ENCODE measurements around the gene APBB2.
"Not testable (repeated sequence)": the region's sequence is repeated elsewhere in the genome, so short reads cannot be mapped to it uniquely, and the experiment has no call there.

Gene APBB2

DNA sequence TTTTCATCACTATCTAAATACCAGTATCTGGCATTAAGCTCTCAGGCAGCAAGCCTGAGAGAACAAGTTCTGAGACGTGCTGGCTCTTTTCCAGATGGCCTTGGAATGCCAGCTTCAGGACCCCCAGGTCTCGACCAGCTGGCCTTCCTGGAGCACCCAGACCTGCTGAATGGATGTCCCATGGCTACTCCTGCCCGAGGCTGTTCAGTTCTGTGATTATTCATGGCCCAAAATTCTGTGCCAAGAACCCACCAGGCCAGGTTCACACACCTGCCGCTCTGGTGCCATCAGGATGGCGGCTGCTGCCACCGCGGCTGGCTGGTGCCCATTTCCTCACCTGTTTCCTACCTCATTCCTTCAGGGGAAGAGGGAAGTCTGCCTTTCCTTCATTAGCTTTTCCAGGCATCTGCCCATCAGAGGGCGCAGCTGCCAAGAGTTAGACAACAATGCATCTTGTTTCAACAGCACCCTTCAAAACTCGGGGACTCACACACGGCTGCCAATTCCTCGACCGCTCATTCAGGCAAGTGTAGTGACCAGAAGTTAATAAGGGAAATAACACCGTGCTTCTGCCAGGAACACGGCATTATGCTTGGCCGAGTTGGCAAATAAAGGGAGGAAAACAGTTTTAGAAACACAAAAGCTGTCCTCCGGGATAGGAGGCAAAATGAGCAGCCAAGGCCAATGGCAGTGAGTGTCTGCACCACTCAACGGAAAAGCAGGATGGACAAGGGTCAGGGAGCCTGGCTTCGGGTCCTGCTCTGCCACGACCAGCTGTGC is 290.8 kb downstream of the APBB2 start:
- H3K79me2 ChIP-seq (ENCODE audit: insufficient read depth, low read depth), result no peaks in the 10 kb centered on the region
- no peak overlapping the region for H3K4me3 ChIP-seq (IDR thresholded peaks at IDR 0.05; ENCODE audit: insufficient read depth, low read depth, low read length)
- no peak overlapping the region for H3K4me2 ChIP-seq
- no peaks in the 10 kb centered on the region for H4K20me1 ChIP-seq (ENCODE audit: insufficient read depth)
- no peak overlapping the region for H3K9ac ChIP-seq
- H2AFZ ChIP-seq (ENCODE audit: low read depth), result no peak overlapping the region
- no peaks in the 10 kb centered on the region for H3K27me3 ChIP-seq (ENCODE audit: insufficient read depth, low read depth)
- H3K36me3 ChIP-seq (ENCODE audit: insufficient read depth), result no peaks in the 10 kb centered on the region
- TF ChIP-seq, protein P1, sequence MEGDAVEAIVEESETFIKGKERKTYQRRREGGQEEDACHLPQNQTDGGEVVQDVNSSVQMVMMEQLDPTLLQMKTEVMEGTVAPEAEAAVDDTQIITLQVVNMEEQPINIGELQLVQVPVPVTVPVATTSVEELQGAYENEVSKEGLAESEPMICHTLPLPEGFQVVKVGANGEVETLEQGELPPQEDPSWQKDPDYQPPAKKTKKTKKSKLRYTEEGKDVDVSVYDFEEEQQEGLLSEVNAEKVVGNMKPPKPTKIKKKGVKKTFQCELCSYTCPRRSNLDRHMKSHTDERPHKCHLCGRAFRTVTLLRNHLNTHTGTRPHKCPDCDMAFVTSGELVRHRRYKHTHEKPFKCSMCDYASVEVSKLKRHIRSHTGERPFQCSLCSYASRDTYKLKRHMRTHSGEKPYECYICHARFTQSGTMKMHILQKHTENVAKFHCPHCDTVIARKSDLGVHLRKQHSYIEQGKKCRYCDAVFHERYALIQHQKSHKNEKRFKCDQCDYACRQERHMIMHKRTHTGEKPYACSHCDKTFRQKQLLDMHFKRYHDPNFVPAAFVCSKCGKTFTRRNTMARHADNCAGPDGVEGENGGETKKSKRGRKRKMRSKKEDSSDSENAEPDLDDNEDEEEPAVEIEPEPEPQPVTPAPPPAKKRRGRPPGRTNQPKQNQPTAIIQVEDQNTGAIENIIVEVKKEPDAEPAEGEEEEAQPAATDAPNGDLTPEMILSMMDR (conservative IDR thresholded peaks at IDR 0.05; ENCODE audit: low read depth, low read length), result no peak
- H3K27ac ChIP-seq, result no peak overlapping the region
- H3K4me1 ChIP-seq (ENCODE audit: low read depth, poor library complexity, severe bottlenecking), result no peaks in the 10 kb centered on the region

DNA sequence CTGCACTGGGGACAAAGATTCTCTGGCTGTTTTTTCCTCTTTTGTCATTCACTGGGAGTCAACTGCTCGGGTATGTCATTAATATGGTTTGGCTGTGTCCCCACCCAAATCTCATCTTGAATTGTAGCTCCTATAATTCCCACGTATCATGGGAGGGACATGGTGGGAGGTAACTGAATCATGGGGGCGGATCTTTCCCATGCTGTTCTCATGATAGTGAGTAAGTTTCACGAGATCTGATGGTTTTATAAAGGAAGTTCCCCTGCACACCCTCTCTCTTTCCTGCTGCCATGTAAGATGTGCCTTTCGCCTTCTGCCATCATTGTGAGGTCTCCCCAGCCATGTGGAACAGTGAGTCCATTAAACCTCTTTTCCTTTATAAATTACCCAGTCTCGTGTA is 294.4 kb downstream of the APBB2 start:
- H3K4me1 ChIP-seq (ENCODE audit: low read depth, poor library complexity, severe bottlenecking); H3K4me3 ChIP-seq (IDR thresholded peaks at IDR 0.05; ENCODE audit: insufficient read depth, low read depth, low read length); H3K27ac ChIP-seq; H3K79me2 ChIP-seq (ENCODE audit: insufficient read depth, low read depth); H3K9ac ChIP-seq; H3K27me3 ChIP-seq (ENCODE audit: insufficient read depth, low read depth); H4K20me1 ChIP-seq (ENCODE audit: insufficient read depth); H3K4me2 ChIP-seq; H2AFZ ChIP-seq (ENCODE audit: low read depth); H3K36me3 ChIP-seq (ENCODE audit: insufficient read depth): not testable (repeated sequence)

DNA sequence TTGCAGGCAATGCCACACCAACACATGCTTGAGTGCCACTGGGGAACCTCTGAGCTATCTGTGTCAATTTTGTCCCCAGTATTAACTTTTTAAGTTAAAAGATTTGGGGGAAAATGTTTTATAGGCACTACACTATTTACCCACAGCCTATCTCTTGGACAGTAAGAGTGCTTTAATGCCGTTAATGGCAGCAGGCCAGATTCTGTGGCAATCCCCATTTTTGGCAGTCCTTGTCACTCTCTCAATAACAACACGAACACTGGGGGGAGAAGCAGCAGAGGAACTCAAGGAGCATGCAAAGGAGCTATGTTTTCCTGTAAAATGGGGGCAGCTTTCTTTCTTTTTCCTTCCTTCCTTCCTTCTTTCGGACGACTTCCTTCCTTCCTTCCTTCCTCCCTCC is 296.0 kb downstream of the APBB2 start:
- Histone ChIP-seq H3K9ac (no peak overlapping the region), H3K27ac (no peak overlapping the region), H2AFZ (ENCODE audit: low read depth) (no peak overlapping the region), H3K36me3 (ENCODE audit: insufficient read depth) (no peaks in the 10 kb centered on the region), H3K4me1 (ENCODE audit: low read depth, poor library complexity, severe bottlenecking) (no peaks in the 10 kb centered on the region), H3K27me3 (ENCODE audit: insufficient read depth, low read depth) (no peaks in the 10 kb centered on the region), H4K20me1 (ENCODE audit: insufficient read depth) (no peaks in the 10 kb centered on the region), H3K79me2 (ENCODE audit: insufficient read depth, low read depth) (no peaks in the 10 kb centered on the region), H3K4me3 (IDR thresholded peaks at IDR 0.05; ENCODE audit: insufficient read depth, low read depth, low read length) (no peak overlapping the region), H3K4me2 (no peak overlapping the region)
- TF ChIP-seq, protein P1 (conservative IDR thresholded peaks at IDR 0.05; ENCODE audit: low read depth, low read length), result no peak

DNA sequence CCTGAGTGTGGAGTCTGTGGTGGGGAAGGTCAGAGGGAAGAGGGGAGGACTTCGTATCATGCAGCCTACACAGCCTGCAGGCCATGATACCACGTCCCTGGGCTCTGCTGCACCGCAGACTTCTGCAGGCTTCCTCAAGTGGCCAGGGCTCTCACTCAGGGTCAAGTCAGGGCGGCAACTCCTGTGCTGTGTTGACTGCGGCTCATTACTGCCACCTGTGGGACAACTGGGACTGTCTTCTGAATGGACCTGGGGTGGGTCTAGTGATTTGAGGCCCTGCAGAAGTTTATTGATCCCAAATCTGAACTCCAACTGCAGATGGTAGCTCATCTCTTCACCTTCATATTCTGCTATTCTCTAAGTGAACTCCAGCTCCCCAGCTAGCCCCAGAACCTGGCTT is 297.5 kb downstream of the APBB2 start:
- H3K27ac ChIP-seq, result no peak overlapping the region
- H2AFZ ChIP-seq (ENCODE audit: low read depth), result no peak overlapping the region
- H3K4me1 ChIP-seq (ENCODE audit: low read depth, poor library complexity, severe bottlenecking), result no peaks in the 10 kb centered on the region
- H4K20me1 ChIP-seq (ENCODE audit: insufficient read depth), result no peaks in the 10 kb centered on the region
- no peak overlapping the region for H3K4me3 ChIP-seq (IDR thresholded peaks at IDR 0.05; ENCODE audit: insufficient read depth, low read depth, low read length)
- no peaks in the 10 kb centered on the region for H3K79me2 ChIP-seq (ENCODE audit: insufficient read depth, low read depth)
- H3K36me3 ChIP-seq (ENCODE audit: insufficient read depth), result no peaks in the 10 kb centered on the region
- TF ChIP-seq, protein P1 (conservative IDR thresholded peaks at IDR 0.05; ENCODE audit: low read depth, low read length), result peak; percentile 38
- no peak overlapping the region for H3K4me2 ChIP-seq
- H3K9ac ChIP-seq, result no peak overlapping the region
- no peaks in the 10 kb centered on the region for H3K27me3 ChIP-seq (ENCODE audit: insufficient read depth, low read depth)

DNA sequence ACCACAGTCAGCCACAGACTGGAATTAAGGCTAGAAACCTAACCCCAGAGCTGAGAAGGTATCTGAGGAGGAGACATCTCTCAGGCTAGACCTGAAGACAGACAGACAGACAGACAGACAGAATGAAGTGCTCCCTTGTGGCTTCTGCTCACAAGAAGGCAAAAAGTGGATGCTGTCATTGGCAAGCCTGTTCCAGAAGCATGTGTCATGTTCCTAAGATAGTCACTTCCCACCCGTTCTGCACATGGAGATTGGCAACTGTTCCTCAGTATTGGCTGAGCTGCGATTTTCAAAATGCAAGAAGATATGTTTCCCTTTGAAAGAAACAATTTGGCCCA is 298.2 kb downstream of the APBB2 start:
- Histone ChIP-seq H3K4me3 (IDR thresholded peaks at IDR 0.05; ENCODE audit: insufficient read depth, low read depth, low read length) (no peak overlapping the region), H3K9ac (no peak overlapping the region), H3K79me2 (ENCODE audit: insufficient read depth, low read depth) (no peaks in the 10 kb centered on the region), H3K27ac (no peak overlapping the region), H3K27me3 (ENCODE audit: insufficient read depth, low read depth) (no peaks in the 10 kb centered on the region), H3K4me2 (no peak overlapping the region), H3K4me1 (ENCODE audit: low read depth, poor library complexity, severe bottlenecking) (no peaks in the 10 kb centered on the region), H3K36me3 (ENCODE audit: insufficient read depth) (no peaks in the 10 kb centered on the region), H4K20me1 (ENCODE audit: insufficient read depth) (no peaks in the 10 kb centered on the region), H2AFZ (ENCODE audit: low read depth) (no peak overlapping the region)
- TF ChIP-seq, protein P1 (conservative IDR thresholded peaks at IDR 0.05; ENCODE audit: low read depth, low read length), result no peak

Data from KMS-11 (cell line).